Neural cell (in vitro differentiated cells): ENCODE measurements around the gene HLA-DQB1. TPM values are rescaled to one million over a fixed set of nuclear protein-coding genes. Genes with fewer than 3 reads are reported as not detected.

ENCODE experiments used
- H2AFZ ChIP-seq: fragments of 200-600, 300-800 bp; sonication (generic), shearing (Covaris generic); 2 replicates; pipeline ENCODE4 v1.6.0; 2014; ENCODE audit warnings: low read depth, mild to moderate bottlenecking, antibody characterized with exemption, low read length, moderate library complexity
- H3F3A ChIP-seq: fragments of 200-600 bp; shearing (Covaris generic); 2 replicates; pipeline ENCODE4 v1.6.1; 2016; ENCODE audit warnings: mild to moderate bottlenecking, moderate library complexity, mixed read lengths, antibody characterized with exemption, low read length; ENCODE audit not compliant: insufficient read depth, poor library complexity, severe bottlenecking
- H3K27ac ChIP-seq: fragments of 200-600, 300-800 bp; sonication (generic), shearing (Covaris generic); 2 replicates; pipeline ENCODE4 v1.5.1; 2014; ENCODE audit warnings: mild to moderate bottlenecking, low read length, moderate library complexity
- H3K27me3 ChIP-seq: fragments of 300-800, 200-600 bp; sonication (generic), shearing (Covaris generic); 2 replicates; pipeline ENCODE4 v1.6.0; 2014; ENCODE audit warnings: mild to moderate bottlenecking, low read depth, low read length, moderate library complexity; ENCODE audit not compliant: insufficient read depth
- H3K36me3 ChIP-seq: fragments of 300-800, 200-600 bp; sonication (generic), shearing (Covaris generic); 2 replicates; pipeline ENCODE4 v1.5.1; 2014; ENCODE audit warnings: mild to moderate bottlenecking, antibody characterized with exemption, low read length, moderate library complexity; ENCODE audit not compliant: insufficient read depth
- H3K4me2 ChIP-seq: fragments of 300-800, 200-600 bp; sonication (generic), shearing (Covaris generic); 2 replicates; pipeline ENCODE4 v1.6.0; 2014; ENCODE audit warnings: mild to moderate bottlenecking, low read length
- H3K4me3 ChIP-seq: fragments of 300-800, 200-600 bp; sonication (generic), shearing (Covaris generic); 2 replicates; pipeline ENCODE4 v1.5.1; 2014; ENCODE audit warnings: mild to moderate bottlenecking, low read length, moderate library complexity
- H3K79me2 ChIP-seq: fragments of 200-600 bp; shearing (Covaris generic); replicated peaks from 2 replicates; pipeline ENCODE4 v1.6.0; 2014; ENCODE audit warnings: mild to moderate bottlenecking, low read length, moderate library complexity; ENCODE audit not compliant: insufficient read depth
- H3K9ac ChIP-seq: fragments of 300-800, 200-600 bp; sonication (generic), shearing (Covaris generic); 2 replicates; pipeline ENCODE4 v1.6.1; 2016; ENCODE audit warnings: mild to moderate bottlenecking, low read length, mixed read lengths
- H3K9me2 ChIP-seq: fragments of 200-600 bp; shearing (Covaris generic); 2 replicates; pipeline ENCODE4 v1.6.1; 2016; ENCODE audit warnings: mild to moderate bottlenecking, low read length, mixed read lengths; ENCODE audit not compliant: insufficient read depth
- H3K9me3 ChIP-seq: fragments of 200-600, 300-800 bp; sonication (generic), shearing (Covaris generic); 2 replicates; pipeline ENCODE4 v1.6.1; 2016; ENCODE audit warnings: mild to moderate bottlenecking, mixed run types, low read length, moderate library complexity, mixed read lengths
- H4K20me1 ChIP-seq: fragments of 200-600 bp; shearing (Covaris generic); 2 replicates; pipeline ENCODE4 v1.6.1; 2016; ENCODE audit warnings: mild to moderate bottlenecking, mixed run types; ENCODE audit not compliant: insufficient read depth
- EP300 ChIP-seq: fragments of 450-650 bp; conservative IDR thresholded peaks from 2 replicates; pipeline ENCODE4 v1.6.1; 2014; ENCODE audit warnings: antibody characterized with exemption, mild to moderate bottlenecking, moderate library complexity; ENCODE audit not compliant: poor library complexity, severe bottlenecking
- EZH2 ChIP-seq: fragments of 200-600, 300-800 bp; shearing (Covaris generic), sonication (generic); IDR thresholded peaks from 2 replicates; pipeline ENCODE4 v1.6.1; 2014; ENCODE audit warnings: antibody characterized with exemption, low read length, borderline replicate concordance, mild to moderate bottlenecking; ENCODE audit not compliant: insufficient read depth, poor library complexity, severe bottlenecking
- MXI1 ChIP-seq: fragments of 450-650 bp; conservative IDR thresholded peaks from 2 replicates; pipeline ENCODE4 v1.6.1; 2014; ENCODE audit warnings: antibody characterized with exemption, mild to moderate bottlenecking; ENCODE audit not compliant: poor library complexity, severe bottlenecking
- POLR2AphosphoS5 ChIP-seq: IDR thresholded peaks from 2 replicates; pipeline ENCODE4 v1.6.1; 2012
- polyA plus RNA-seq: library from polyadenylated mRNA; depleted of rRNA; stranded (reverse); fragments of >200 nt; gene quantifications from 2 replicates; pipeline ENCODE4 v1.2.3, GENCODE V29; 2014
- TF ChIP-seq, protein P1 (sequence below): IDR thresholded peaks from 2 replicates; pipeline ENCODE4 v1.6.1; 2012; ENCODE audit warnings: borderline replicate concordance

The HLA-DQB1 gene
- polyA plus RNA-seq, 1 donor from 2014 or later, result not detected

DNA sequence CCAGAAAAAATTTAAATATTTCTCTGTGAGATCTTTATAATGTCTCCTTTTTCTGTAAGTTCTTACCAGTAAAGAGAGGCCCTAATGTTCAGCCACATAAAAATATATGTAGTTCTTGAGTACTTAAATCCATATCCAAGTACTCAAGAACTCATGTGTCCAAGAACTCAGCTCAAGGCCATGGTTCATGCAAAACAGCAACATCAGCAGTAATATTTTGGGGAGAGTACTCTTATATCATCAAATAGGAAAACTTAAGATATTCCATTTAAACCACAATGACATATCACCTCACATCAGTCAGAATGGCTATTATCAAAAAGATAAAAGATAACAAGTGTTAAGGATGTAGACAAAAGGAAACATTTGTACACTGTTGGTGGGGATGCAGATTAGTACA is 3.4 kb upstream of the HLA-DQB1 start:
- TF ChIP-seq EP300, result no peak
- no peak for TF ChIP-seq POLR2AphosphoS5
- TF ChIP-seq EZH2, result no peak
- no peak for TF ChIP-seq MXI1
- TF ChIP-seq, protein P1, sequence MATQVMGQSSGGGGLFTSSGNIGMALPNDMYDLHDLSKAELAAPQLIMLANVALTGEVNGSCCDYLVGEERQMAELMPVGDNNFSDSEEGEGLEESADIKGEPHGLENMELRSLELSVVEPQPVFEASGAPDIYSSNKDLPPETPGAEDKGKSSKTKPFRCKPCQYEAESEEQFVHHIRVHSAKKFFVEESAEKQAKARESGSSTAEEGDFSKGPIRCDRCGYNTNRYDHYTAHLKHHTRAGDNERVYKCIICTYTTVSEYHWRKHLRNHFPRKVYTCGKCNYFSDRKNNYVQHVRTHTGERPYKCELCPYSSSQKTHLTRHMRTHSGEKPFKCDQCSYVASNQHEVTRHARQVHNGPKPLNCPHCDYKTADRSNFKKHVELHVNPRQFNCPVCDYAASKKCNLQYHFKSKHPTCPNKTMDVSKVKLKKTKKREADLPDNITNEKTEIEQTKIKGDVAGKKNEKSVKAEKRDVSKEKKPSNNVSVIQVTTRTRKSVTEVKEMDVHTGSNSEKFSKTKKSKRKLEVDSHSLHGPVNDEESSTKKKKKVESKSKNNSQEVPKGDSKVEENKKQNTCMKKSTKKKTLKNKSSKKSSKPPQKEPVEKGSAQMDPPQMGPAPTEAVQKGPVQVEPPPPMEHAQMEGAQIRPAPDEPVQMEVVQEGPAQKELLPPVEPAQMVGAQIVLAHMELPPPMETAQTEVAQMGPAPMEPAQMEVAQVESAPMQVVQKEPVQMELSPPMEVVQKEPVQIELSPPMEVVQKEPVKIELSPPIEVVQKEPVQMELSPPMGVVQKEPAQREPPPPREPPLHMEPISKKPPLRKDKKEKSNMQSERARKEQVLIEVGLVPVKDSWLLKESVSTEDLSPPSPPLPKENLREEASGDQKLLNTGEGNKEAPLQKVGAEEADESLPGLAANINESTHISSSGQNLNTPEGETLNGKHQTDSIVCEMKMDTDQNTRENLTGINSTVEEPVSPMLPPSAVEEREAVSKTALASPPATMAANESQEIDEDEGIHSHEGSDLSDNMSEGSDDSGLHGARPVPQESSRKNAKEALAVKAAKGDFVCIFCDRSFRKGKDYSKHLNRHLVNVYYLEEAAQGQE, result no peak
- Histone ChIP-seq H3F3A (no peaks in the 10 kb centered on the region), H3K4me3 (no peak overlapping the region), H2AFZ (no peak overlapping the region), H3K9me3 (no peaks in the 10 kb centered on the region), H3K9ac (no peak overlapping the region), H3K79me2 (no peaks in the 10 kb centered on the region), H3K27me3 (no peaks in the 10 kb centered on the region), H3K27ac (no peak overlapping the region), H4K20me1 (no peaks in the 10 kb centered on the region), H3K4me2 (no peak overlapping the region), H3K36me3 (no peaks in the 10 kb centered on the region), H3K9me2 (no peaks in the 10 kb centered on the region)

DNA sequence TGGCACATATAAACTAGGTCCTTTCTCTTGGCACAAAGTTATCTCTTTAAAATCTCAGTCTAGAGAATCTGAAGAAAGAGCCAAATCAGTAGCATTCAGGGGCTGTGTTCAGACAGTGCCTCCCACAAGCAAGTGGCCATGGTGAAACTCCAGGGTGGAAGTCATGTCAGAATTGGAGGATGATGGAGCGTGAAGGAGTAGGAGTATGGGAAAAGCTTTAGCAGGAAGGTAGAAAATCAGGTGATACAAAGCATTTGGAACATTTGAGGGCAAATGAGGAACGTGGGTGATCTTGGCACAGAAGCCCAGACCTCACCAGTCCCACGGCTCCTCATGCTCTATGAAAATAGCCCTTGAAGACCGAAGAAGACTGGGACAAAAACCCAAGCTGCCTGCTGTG is 2.8 kb upstream of the HLA-DQB1 start:
- Histone ChIP-seq H3K4me3 (no peak overlapping the region), H3F3A (no peaks in the 10 kb centered on the region), H3K9ac (no peak overlapping the region), H4K20me1 (no peaks in the 10 kb centered on the region), H3K27ac (no peak overlapping the region), H3K79me2 (no peaks in the 10 kb centered on the region), H3K9me2 (no peaks in the 10 kb centered on the region), H3K9me3 (no peaks in the 10 kb centered on the region), H3K36me3 (no peaks in the 10 kb centered on the region), H2AFZ (no peak overlapping the region), H3K4me2 (no peak overlapping the region), H3K27me3 (no peaks in the 10 kb centered on the region)
- TF ChIP-seq, protein P1, result no peak
- no peak for TF ChIP-seq MXI1

DNA sequence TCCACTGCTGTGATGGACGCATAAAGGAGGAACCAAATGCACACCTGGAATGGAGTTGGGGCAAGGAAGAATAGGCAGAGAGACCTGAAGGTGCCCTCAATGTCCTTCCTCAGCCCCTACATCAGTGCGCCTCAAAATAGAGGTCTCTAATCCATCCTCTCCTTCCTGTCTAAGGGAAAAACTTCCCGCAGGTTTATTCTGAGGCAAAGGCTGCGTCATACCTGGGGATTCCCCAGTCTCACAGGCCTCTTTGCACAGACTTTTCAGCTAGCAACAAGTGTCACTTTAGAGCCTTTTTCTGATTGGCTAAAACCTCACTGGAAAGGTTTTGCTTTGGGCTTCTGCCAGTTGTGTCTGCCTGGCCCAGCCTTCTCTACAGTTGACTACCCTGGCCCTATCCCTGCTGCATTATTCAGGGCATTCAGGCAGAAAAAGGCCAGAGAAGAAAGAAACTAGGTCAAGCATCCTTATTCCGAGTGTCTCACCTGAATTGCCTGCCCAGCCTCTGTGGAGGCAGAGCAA is 1.8 kb upstream of the HLA-DQB1 start:
- H3K36me3 ChIP-seq, result no peaks in the 10 kb centered on the region
- no peaks in the 10 kb centered on the region for H3K9me2 ChIP-seq
- H3K27me3 ChIP-seq, result no peaks in the 10 kb centered on the region
- no peaks in the 10 kb centered on the region for H3K9me3 ChIP-seq
- TF ChIP-seq POLR2AphosphoS5, result no peak
- H3K27ac ChIP-seq, result no peak overlapping the region
- H3K4me3 ChIP-seq, result no peak overlapping the region
- no peaks in the 10 kb centered on the region for H4K20me1 ChIP-seq
- no peaks in the 10 kb centered on the region for H3F3A ChIP-seq
- no peak overlapping the region for H2AFZ ChIP-seq
- H3K4me2 ChIP-seq, result no peak overlapping the region
- no peak overlapping the region for H3K9ac ChIP-seq
- H3K79me2 ChIP-seq, result no peaks in the 10 kb centered on the region
